CD4-positive, alpha-beta T cell treated with Interleukin-4 for 4 hours (primary cell): ENCODE results near the gene RERE.

Experiments
- DNase-seq: peaks from one replicate; pipeline ENCODE4 v3.0.0-alpha.2; 2020

RERE gene

DNA sequence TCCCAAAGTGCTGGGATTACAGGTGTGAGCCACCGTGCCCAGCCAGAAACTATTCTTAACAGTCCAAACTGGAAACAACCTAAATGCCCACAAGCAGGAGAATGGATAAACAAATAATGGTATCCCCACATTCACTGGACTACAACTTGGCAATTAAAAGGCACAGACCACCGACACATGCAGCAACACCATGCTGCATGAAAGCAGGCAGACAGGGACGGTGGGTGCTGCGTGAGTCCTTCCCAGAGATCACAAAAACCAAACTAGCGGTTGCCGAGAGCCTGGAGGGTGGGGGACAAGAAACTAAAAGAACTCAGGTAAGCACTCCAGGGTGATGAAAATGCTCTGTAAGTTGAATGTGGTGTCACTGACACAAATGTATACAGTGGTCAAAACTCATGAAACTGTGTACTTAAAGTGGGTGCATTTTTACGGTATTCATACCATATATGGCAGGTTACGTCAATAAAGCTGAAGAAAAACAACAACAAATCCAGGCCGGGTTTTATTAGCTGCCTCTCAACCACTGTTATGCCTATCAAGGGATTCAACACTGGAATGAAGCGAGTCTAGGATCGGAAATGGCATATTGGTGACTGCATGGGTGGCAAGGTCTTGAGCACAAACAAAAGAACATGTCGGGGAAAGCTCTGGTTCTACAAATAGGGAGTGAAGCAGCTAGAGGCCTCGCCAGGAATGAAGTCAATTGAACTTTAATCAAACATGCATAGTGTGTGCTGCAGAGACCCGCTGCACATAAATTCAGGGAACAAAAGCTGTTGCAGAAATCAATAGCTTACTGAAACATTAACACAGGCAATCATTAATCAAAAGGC lies 447.2 kb downstream of the RERE start:
- DNase-seq: no peak

DNA sequence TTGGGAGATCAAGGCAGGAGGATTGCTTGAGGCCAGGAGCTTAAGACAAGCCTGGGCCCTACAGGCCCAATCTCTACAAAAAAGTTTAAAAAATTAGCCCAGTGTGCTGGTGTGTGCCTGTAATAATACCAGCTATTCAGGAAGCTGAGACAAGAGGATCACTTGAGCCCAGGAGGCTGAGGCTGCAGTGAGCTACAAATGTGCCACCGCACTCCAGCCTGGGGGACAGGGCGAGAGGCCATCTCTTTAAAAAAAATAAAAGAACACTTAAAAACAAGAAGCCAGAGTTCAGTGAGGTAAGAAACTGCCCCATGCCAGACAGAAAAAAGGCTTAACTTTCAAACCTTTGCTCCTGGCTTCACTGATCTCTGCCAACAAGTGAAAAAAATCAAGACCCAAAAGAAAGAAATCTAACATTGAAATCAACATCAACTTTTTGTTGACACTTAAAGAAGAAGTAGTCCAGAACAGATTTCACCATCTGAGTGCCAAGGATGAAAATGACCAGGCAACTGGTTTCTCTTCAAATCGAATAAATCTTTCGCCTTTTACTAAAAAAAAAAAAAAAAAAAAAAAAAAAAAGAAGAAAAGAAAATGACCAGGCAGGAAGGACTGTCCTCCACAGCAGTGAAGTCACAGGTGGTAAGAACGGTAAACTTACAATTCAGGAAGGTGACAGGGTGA lies 448.3 kb downstream of the RERE start:
- DNase-seq: no peak

DNA sequence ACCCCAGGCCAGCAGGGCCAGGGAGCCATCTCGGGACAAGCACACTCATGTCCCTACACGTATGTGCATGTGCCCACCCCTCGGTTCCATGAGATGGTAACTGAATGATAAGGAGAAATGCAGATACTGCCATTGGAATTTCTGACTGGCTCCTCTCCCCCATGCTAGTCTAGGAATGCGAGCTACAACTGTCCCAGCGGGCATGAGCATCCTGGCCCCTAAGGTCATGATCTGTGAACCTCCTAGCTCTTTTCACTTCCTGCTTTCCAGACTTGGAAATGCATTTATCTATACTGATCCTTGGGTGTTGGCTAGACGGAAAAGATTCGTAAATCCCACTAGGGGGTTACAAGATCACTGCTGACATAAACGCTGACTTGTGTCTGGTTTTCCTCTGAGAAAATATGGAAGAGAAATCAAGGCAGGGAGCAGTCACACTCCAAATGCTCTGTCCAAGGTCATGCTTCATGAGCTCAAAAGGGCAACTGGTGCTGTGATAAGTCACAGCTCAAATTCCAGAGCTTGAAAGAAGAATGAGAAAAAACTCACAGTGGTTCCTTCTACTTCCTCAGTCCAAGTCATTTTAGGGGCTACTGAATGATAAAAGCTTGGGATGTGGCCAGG lies 449.8 kb downstream of the RERE start:
- no peak for DNase-seq

DNA sequence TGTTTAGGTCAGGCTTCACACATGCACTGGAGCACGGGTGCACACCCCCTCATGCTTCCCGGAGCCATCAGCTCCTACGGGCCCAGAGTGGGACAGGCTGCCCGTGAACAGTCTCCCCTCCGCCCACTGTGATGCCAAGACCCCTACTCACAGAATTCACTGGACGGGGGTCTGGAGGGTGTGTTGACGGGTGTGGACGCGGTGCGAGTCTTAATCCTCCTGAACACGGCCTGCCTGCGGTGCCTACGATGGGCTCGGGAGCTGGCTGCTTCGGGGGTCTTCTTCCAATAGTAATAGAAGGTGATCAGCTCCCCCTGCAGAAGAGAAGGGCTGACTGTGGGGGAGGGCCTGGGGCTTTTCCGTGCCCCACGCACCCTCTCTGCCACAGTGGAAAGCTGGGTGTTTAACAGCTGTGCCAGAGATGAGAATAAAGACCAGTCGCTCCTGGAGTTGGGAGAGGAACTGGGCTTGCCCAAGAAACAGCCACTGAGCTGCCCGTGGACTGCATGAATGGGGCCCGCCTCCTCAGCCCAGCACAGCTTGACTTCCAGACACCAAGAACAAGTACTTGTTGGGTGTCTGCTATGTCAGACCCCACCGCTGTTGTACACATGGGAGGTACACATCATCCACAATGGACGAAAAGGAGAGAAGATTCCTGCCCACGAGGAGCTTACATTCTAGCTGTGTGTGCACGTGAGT lies 451.6 kb downstream of the RERE start:
- no peak for DNase-seq

DNA sequence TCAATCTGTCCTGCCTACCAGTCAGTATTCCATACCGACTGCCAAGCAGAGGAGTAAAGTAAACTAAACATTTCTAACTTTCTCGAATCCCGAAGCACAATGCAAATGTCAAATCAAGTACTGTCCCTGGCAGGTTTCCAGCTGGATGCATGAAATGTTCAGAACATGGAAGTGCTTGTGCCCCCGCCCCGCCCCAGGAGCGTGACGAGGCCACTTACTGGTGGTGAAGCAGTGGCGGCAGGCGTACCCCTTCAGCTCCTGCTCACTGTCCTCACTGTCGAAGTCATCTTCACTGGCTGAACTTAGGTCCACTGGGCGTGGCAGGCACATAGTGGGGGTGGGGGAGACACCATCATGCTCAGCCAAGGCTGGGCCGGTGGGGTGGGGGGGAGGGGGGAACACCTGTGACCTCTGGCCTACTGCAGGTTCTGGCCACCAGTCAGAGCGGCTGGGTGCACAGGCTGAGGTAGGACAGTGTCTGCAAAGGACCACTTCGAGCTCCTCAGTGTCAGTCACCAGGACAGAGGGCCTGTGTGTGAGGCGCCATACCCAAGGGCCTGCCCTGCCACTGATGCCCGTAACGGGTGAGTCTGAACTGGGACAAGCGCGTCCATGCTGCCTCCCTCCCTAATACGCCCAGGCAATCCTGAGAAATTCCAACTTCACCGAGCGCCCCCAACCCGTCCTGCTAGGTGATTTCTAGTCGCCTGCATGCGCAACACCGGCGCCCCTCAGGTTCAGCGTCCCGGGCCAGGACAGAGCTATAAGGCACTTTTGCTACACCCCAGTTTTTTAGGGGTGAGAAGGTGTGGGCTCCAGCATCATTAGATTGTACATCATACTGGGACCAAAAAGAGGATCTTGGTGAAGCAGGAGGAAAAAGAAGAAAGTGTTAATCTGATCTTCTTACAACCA lies 452.7 kb downstream of the RERE start:
- DNase-seq: no peak

DNA sequence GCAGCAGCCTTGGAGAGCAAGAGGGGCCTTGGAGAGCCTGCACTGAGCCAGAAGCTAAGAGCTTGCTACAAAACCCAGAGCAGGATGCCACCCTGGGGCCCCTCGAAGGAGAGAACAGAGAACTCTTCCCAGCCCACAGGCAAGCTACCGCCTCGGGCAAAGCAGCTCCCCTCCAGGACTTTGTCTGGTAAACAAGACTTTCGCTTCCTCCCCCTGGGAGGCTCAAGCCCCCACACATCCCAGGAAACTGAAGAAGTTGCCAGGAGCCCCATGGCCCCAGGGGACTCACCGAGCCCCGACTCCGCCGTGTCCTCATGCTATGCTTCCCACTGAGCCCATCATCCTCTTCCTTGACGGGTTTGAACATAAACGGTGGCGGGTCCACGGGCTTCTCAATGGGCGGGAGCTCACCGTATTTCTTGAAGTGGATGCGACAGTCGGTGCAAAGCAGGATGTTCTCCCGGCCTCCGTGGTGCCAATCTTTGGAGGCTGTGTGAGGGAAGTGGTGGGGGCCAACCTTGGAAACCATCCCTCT lies 453.6 kb downstream of the RERE start:
- no peak for DNase-seq

DNA sequence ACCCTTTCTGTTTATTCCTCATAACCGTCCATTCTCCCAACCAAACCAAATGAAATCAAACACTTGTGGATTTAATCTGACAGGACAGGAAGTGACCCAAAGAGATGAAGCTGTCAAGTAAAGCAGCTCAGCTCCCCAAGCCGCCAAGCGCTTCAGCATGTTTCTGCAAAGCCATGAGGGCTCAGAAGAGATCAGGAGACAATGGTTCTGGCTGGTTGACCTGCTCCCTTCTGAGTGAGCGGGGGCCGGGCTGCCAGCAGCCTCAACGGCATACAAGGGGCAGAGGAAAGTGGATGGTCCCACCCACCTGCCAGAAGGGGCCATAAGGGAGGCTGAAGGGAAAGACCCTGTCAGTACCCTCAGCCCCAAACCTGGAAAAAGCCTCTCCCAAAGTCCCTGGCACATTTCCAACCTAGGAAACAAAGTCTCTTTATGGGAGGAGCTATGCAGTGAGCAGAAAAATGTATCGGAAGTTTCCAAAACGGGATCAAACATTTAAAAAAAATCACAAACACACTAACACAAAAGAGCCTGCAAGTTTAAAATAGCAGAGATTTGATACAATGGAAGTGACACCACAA lies 454.2 kb downstream of the RERE start:
- DNase-seq: no peak

DNA sequence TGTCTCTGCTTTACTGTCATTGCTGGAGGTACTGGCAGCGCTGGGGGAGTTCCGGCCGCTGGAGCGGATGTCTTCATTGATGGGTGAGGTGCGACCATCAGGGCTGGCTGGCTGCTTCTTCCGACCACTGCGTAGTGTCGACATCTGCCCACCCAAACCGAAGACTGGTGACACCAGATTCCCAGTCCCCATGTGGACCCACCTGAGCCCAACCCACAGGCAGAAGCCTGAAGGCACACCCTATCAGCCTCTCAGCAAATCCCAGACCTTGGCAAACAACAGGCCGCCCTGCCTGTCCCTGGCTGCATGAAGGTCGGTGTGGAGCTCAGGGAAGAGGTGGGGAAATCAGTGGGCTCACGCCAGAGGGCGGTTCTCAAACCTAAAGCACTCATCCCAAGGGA lies 454.7 kb downstream of the RERE start:
- DNase-seq: no peak

DNA sequence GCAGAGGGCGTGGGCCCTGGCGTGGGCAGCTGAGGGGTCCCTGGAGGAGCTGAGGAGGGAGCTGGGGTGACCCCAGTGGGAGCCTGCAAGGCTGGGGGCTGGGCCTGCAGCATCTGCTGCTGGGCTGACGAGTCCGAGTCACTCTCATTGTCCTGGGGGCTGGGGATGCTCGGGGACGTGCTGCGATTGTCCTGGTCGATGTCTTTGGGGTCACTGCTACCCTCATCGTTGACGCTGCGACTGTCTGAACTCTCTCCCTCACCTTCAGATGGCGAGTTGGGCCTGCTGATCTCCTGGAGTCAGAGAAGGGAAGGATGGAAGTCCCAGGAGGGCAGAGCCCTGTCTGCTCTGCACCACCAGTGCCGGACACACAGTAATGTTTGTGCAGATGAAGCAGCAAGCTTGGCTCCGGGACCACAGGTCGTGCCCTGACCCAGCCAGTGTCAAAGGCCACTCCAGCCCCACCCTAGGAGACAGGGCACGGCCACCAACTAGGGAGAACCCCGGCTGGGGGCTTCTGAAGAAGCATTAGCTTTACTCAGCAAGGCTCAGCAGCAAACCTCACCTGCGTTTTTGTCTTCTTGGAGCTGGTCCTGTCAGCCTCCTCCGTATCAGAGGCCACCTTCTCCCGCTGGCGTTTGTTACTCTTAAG lies 456.1 kb downstream of the RERE start:
- no peak for DNase-seq

DNA sequence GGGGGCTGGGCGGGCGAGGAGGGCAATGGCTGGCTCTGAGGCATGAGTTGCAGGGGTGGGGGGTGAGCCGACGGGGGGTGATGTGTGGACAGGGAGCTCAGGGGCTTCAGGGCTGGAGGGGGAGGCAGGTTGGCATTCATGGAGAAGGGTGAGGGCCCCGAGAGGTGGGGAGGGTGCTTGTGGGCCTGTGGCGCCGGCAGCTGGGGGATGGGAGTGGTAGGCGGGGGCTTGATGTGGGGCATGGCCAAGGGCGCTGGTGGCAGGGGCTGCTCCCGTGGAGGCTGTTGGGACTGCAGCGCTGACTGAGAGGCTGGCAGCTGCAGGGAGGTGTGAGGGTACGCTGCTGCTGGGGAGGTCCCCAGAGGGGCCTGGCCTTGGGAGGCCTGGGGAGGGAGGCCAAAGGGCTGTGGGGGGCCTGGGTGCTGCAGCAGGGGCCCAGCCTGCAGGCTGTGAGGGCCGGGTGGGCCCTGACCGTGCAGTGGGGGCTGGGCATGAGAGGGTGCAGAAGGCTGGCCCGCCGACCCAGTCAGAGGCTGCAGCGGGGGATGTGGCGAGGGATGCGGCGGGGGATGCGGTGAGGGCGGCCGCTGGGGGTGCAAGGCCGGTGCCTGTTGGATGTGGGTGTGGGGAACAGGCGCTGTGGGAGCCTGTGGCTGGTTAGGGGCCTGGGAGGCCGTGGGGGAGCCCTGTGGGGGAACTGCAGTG lies 456.8 kb downstream of the RERE start:
- DNase-seq: no peak

DNA sequence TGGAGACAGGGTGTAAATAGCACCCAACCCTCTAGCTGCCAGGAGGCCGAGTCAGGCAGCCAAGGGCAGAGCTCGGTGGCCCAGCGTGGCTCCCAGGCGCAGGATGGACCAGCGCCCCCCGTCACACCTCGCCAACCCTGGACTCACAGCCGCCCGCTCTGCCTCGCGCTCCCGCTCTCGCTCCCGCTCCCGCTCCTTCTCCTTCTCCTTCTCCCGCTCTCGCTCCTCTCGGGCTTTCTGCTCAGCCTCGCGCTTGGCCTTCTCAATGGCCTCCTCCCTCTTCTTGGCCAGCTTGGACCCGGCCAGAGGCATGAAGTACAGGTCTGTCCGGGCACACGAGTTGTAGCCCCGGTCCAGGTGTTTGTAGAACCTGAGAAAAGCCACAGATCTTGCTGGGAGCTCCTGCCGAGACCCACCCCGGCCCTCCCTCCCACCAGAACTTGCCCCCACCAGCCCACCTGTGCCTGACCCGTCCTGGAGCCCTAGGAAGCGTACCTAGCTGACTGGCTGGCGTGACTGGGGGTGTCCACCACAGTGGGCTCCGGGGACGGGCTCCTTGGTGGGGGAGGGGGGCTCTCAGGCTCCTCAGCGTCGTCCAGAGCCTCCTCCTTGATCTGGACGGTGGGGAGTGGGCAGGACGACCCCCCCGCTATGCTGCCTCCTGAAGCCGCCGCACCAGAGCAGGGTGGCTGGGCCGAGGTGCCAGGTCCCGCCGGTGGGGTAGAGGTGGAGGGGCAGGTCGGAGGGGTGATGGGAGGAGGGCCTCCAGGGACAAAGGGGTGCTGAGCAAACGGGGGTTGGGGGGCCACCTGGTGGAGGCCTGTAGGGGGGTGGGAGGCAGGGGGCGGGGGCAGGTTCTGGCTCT lies 457.6 kb downstream of the RERE start:
- DNase-seq: no peak

DNA sequence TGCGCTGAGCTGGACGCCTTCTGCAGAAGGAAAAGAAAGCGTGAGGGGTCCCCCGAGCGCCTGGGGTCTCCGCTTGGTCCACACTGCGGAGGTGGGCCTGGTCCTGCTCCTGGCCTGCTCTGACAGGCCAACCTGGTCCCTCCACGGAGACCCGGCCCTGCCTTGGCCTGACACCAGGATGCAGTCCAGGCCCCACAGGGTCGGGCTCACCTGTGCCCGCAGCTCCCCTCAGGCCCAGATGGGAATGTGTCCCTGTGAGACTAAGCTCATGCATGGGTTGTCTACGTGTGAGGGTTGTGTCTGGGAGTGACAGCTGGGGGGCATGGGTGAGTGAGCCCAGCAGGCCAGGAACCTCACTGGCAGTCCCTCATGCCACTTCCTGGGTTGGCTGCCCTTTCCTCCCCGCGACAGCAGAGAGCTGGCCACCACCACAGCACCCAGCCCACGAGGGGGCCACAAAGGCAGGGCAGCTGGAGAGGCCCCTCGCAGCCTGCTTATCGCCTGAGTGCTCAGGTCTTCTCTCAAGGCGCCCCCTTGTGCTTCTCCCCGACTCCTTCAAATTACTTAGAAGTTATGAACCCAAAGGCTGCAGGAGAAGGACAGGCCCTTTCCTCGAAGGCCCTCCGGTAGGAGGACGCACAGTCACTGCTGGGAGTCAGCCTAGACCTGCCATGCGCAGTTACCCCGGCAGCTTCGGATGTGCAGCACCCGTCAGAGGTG lies 458.4 kb downstream of the RERE start:
- no peak for DNase-seq

DNA sequence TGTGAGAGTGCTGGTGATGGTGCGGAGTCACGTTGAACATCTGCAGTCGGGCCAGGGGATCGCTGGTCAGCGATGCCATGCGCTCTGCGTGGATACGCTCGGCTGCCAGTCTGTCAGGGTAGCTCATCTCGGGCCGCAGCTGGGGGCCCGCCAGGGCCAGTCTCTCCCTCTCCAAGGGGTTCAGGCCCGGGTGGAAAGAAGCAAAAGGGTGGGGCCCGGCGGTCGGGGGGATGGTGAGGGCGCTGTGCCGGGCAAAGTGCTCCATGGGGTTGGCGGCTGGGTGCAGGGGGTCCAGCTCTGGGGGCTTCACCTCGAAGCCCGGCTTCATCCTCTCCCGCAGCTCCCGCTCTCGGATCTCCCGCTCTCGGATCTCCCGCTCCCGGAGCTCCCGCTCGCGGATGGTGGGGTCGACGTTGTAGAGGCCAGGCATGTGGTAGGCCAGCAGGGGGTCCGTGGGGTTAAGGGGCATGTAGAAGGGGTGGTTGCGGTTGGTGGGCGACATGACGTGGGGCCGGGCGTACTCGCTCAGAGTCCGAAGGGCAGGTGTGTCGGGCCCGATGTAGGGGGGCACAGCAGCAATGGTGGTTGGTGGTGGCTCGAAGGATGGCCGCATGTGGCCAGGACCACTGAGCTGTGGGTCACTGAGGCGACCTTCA lies 459.1 kb downstream of the RERE start:
- DNase-seq: no peak

DNA sequence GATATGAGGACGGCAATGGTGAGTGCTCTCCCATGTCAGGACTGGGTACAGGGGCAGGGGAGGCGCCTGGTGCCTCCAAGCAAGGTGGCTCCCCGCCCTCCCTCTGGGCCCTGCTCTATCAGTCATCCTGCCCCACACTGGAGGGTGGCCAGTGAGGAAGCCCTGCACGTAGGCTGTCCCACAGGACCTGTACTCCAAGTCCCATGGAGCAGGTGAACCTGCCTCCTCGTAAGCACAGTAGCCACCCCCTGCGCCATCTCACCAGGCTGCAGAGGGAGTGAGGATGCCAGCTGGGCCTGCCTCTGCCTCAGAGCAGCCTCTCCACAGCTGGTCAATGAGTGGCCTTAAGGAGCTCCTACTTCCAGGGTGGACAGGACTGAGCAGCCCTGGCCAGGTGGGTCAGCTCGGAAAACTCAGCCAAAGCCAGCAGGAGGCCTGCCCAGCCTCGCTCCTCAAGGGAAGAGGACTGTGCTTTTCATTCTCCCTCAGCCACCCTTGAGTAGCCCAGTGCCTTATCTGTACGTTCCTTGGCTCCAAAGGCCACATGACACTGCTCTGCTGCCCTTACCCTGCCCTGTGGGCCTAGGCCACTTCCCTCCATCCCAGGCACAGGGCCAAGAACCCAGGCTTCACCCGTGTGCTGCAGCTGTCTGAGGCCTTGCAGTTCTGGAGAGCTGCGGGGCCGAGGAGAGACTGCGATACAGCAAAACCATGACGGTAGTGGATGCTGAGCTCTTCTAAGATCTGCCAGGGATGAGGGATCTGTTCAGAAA lies 459.9 kb downstream of the RERE start:
- DNase-seq: no peak

DNA sequence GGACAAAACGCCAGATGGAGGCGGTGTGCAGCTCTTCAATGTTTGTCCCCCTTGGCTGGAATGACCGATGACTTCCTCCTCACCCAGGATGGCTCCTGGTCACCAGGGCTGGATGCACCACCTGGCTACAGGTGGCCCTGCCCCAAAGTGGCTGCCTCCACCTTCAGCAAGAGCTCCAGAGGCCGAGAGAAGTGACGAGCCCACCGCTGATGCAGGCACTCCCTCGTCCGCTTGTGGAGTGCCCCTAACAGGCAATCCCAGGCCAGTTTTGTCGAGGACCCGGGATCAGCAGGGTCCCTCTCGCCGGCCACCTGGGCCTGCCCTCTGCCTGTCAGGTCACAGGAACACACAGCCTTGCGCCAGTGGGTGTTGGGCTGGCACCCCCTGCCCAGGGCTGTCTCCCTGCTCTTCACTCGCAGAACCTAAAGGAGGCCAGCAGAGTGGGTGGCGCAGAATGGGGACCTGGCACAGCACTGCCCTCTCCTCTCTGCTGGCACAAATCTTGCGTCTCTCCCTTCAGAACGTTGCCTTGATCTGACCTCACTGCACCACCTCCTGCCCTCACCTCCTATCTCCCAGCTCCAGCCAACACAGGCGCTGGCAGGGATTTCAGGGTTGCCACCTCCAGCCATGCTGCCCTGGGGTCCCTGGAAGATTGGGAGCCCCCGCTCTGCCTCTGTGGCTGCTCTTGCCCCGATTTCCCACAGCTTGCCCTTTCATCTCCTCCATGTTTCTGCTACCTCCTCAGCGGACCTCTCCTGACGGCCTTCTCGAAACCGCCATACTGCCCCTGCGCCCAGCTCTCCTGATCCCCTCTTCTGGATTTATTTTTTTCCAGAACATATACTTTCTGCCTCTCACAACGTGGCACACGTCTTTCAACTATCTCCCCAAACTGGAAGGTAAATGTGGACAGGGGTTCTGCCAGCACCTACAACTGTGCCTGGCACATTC lies 460.9 kb downstream of the RERE start:
- DNase-seq: no peak
